NCI-H2029 (cell line): ENCODE measurements around the gene APOL4.
"Not testable (repeated sequence)": the region's sequence is repeated elsewhere in the genome, so short reads cannot be mapped to it uniquely, and the experiment has no call there.

Experiments
- DNase-seq: peaks from one replicate; lab custom pipeline; 2025; lab: John Stamatoyannopoulos, UW

The APOL4 gene

DNA sequence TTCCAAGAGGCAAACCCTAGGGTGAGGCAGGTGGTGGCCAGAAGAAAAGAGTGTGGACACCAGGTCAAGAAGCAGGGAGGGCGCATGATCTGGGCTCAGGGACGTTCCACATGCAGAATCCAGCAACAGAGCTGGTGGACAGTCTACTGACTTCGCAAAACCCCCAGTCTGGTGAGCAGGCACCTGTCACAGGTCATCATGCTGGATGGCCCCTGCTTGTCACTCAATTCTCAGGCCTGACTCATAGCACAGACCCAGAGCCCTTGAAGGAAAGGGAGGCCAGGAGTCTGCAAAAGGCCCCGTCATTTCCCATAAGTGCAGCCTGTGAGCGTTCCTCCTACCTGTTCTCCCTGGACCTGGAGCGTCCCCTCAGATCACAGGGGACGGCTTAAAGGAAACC, 18.2 kb downstream of the APOL4 start:
- DNase-seq = no peak

GRCh38 chr22:36182857-36183256, 18.8 kb downstream of the APOL4 start:
- no peak for DNase-seq

DNA sequence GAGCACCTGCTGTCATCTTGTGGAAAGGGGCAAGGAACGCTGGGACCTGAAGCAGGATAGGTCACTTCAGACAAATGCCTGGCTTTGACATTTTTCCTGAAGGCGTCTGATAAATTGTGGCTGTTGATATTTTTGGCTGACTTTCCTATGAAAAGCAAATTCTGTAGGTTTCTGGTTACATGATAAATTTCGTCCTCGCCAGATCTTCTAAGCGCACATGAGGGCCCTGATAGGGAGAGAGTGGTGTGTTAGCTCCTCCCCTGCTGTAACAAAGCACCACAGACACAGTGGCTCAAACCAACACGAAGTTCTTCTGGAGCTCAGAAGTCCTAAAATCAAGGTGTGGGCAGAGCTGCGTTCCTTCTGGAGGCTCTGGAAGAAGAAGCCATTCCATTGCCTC, 19.6 kb downstream of the APOL4 start:
- DNase-seq = no peak

DNA sequence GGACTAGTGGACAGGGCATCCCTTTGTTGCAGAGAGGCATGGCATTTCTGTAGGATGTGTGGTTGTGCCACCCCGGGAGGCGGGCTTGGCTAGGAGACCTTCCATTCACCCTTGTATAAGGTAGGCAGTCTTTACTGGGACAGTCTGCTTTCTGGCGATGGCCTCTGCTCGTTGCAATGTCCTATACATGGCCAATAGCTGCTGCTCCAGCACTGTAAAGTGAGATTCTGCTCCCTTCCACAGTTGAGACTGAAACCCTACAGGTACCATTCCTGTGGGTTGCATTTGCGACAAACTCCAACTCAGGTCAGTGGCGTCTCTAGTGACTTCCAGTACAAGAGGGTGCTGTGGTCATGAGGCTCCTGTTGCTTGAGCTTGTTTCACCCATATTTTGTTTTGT, 20.7 kb downstream of the APOL4 start:
- no peak for DNase-seq

- peak; percentile 29 for DNase-seq
Measured at GRCh38 chr22:36180038-36180880, 21.4 kb downstream of the APOL4 start.

DNA sequence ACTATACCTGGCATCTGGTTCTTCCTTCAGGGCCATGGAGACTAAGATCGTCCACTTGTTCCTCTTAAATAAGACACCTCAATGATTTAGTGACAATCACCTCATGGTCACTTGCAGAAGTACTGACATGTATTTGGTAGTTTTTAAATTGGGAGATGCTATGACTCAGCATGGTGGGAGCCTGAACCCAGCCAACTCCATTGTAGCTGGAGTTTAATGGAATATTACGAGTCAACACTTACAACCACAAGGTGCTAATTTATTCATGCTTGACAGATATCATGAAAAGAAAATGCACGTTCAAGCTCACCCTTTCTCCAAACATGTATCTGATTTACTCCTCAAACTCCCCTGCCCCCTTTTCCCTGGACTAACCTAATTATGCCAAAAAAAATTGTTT, 24.4 kb downstream of the APOL4 start:
- no peak for DNase-seq

DNA sequence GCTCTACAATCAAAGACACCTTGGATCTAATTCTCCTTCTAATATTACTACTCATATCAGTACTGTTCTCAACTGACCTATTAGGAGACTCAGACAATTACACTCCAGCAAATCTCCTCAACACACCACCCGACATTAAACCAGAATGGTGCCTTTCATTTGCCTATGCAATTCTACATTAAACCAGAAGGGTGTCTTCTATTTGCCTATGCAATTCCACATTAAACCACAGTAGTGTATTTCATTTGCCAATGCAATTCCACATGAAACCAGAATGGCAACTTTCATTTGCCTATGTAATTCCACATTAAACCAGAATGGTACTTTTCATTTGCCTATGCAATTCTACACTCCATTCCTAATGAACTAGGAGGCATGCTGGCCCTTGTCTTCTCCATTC, 25.7 kb downstream of the APOL4 start:
- DNase-seq = no peak

- DNase-seq = no peak
Measured at GRCh38 chr22:36171941-36172340, 29.7 kb downstream of the APOL4 start.

GRCh38 chr22:36166518-36167220, 34.9 kb downstream of the APOL4 start:
- DNase-seq = no peak

DNA sequence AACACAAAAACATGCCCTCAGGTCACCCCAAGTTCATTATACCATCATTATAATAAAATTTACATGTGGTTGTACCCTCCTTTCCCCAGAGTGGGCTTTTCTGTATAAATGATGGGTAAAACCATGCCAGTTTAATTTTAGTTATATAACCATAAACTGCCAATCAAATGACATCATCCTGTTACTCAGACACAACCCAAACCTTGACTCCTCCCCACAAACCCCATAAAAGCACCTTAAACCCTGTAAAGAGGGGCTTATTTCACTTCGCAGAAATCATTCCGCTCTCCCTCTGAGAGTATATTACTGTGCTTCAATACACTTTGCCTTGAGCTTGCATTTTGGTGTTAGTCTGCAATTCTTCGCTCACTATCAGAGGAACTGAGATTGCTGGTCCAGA, 35.5 kb downstream of the APOL4 start:
- no peak for DNase-seq

- no peak for DNase-seq
Measured at GRCh38 chr22:36165141-36165540, 36.5 kb downstream of the APOL4 start.

- no peak for DNase-seq
Measured at GRCh38 chr22:36164621-36165020, 37.0 kb downstream of the APOL4 start.

DNA sequence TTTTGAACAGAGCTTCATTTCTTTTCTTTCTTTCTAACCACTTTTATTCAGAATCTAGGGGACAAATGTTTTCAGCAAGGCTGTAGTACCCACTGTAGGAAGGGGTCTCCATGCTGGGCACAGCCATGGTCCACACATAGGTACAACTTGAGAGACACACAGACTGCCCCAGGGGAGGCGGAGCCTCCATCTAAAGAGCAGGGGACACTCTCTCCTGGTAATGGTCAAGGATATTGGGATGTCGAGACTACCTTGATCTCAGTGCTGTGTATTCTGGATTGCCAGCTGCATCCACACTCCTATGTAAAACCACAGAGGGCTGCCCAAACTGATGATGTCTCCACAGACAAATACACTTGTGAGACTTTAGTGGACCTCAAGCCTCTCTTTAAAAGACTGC, 38.1 kb downstream of the APOL4 start:
- DNase-seq = no peak

DNA sequence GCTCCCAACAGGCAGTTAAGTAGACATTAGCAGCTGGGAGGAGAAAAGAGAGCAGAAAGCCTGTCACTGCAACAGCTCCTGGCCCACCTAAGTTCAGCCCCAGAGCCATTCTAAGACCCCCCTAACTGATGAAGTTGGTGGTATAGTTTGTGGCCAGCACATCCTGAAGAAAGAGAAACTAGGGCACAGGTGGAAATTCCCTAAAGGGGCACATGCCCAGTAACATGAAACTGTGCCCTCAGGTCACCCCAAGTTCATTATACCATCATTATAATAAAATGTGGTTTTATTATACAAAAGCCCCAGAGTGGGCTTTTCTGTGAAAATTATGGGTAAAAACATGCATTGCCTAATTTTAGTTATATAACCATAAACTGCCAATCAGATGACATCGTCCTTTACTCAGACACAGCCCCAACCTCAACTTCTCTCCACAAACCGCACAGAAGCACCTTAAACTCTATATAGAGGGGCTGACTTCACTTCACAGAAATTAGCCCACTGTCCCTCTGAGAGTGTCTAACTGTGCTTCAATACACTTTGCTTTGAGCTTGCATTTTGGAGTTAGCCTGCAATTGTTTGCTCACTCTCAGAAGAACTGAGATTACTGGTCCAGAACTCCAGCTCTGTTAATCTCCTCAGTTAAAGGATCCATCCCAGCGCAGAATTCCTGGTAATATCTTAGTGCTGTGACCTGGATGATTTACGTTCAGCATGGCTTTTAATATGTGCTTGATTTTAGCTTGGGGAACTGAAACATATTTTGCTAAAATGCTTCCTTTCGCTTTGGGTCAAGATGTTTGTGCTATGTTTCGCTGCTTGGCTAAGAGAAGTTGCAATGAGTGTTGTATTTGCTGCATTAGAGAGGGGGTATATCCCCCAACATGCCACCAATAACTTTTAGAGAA, 39.2 kb downstream of the APOL4 start:
- DNase-seq = no peak

DNA sequence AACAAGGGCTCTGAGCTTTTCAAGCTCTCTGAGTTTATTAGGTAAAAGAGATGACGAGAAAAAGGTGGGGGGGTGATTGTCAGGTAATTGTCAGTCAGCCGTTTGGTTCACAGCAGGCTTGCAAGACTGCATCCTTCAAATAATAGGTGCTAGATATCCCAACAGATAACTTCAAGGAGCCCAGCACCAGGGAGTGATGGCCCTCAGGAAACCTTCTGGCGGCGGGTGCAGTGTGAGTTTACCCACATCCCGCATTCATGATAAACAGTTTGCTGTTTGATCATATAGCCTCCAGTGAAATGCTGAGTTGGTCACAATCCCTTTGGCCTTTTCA, 39.8 kb downstream of the APOL4 start:
- DNase-seq = not testable (repeated sequence)

- peak; percentile 64 for DNase-seq
Measured at GRCh38 chr22:36160499-36160942, 41.1 kb downstream of the APOL4 start, which contains the start of gene APOL3. Gene APOL3 (minus strand): TSS chr22:36160755. CDS start chr22:36149055, 11,700 bp downstream.

DNA sequence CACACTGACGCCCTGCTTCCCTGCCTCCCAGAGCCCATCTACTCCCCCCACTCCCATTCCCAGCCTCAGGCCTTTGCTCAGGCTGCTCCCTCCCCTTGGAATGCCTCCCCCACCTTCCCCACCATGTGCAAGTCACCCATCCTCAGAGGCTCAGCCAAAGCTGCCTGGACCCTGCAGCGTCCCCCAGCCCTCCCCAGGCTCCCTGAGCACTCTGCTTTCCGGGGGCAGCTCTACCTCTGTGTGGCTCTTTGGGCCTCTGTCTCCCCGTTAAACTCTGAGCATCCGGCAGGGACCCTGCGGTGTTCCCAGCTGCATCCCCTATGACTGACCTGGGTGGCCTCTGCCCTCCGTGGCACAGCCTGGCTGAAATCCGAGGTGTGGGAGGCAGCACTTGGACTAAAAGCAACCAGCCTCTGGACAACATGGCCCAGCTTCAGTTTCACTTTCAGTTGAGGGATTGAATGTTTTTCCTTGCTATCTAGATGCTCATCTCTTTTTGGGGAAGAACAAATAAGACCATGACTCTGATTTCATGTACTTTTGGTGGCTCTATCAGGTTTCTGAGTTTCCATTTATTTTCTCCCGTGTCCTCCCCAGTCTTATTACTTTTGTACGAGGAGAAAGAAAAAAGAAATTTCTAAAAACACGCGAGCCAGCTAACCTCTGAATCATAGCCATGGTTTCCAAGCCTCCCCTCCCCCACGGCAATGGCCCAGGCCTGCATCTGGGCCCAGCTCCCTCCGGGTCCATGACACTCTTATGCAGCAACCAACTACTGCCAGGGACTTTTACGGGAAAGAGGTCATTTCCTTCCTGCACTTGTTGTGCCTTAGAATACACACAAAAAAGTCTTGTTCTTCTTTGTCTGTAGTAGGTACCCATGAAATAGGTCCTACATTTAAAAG, 44.8 kb downstream of the APOL4 start:
- peak; percentile 67 for DNase-seq

DNA sequence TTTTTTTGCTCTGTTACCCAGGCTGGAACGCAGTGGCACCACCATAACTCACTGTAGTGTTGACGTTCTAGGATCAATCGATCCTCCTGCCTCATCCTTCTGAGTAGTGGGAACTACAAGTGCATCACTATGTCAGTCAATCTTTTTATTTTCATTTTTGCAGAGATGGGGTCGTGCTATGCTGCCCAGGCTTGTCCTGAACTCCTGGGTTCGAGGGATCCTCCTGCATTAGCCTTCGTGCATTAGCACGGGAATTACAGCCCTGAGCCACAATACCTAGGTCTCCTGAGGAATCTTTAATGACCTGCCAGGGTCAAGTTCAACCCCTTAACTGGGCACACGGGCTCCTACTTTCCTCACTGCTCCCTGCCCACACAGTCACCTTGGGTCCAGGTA, 45.5 kb downstream of the APOL4 start:
- no peak for DNase-seq

GRCh38 chr22:36155702-36156101, 45.9 kb downstream of the APOL4 start:
- DNase-seq = no peak

DNA sequence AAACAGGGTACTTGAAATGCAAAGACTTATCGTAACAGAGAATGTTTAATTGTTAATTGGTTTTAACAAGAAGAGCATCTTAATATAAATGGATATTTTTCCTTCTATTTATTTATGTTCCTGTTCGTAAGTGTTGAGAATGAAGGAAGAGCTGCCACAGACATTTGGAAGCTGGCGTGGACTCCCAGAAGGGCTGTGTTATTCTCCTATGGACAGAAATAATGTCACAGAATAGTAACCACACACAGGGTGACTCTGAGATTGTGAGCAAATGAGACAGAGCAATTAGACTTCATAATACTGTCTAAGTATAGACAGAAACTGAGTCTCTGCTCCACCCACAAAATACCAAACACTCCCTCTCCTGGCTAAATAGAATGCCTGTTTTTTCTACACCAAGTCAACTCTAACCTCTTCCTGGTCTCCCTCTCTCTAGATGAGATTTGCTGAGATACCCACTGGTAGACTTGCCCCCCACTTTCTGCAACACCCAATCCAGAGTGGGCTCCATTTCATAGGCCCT, 47.1 kb downstream of the APOL4 start:
- no peak for DNase-seq
